SKM-1 treated with dmso at 0.1 percent for 144 hours (cell line): Measurements from ENCODE around the gene NRBP1.

Source experiments
- DNase-seq: peaks from one replicate; lab custom pipeline; 2025; ENCODE audit not compliant: unreplicated experiment; lab: John Stamatoyannopoulos, UW

Gene NRBP1

GRCh38 chr2:27428213-27428977 is at the start of gene NRBP1:
Gene NRBP1 (plus strand): TSS chr2:27428631. CDS start chr2:27433274, 4,643 bp downstream.
- peak; percentile 78 for DNase-seq

GRCh38 chr2:27378809-27379290 is 49.6 kb upstream of the NRBP1 start:
- DNase-seq = no peak

GRCh38 chr2:27379383-27379835 is 49.0 kb upstream of the NRBP1 start:
- DNase-seq = no peak

- no peak for DNase-seq
These were observed 48.4 kb upstream of the NRBP1 start for GRCh38 chr2:27379836-27380625.

GRCh38 chr2:27380626-27381545 is 47.5 kb upstream of the NRBP1 start, which contains the start of gene ZNF513:
Gene ZNF513 (minus strand): TSS chr2:27380734. CDS start chr2:27380526, 208 bp downstream.
- DNase-seq = no peak

- DNase-seq = no peak
These were observed 46.8 kb upstream of the NRBP1 start for GRCh38 chr2:27381577-27382181.

- DNase-seq = no peak
These were observed 37.4 kb upstream of the NRBP1 start for GRCh38 chr2:27390822-27391679.

GRCh38 chr2:27393225-27393624 is 35.2 kb upstream of the NRBP1 start:
- no peak for DNase-seq

- DNase-seq = no peak
These were observed 29.5 kb upstream of the NRBP1 start for GRCh38 chr2:27398962-27399361.

GRCh38 chr2:27400348-27401135 is 27.9 kb upstream of the NRBP1 start:
- DNase-seq = no peak

- DNase-seq = no peak
These were observed 20.5 kb upstream of the NRBP1 start for GRCh38 chr2:27407798-27408491.

- DNase-seq = no peak
These were observed 19.7 kb upstream of the NRBP1 start for GRCh38 chr2:27408601-27409320.

- peak; percentile 91 for DNase-seq
These were observed 18.9 kb upstream of the NRBP1 start, which contains the start of gene PPM1G for GRCh38 chr2:27409321-27410073. Gene PPM1G (minus strand): TSS chr2:27409591. CDS start chr2:27409422, 169 bp downstream.

GRCh38 chr2:27412419-27413152 is 15.8 kb upstream of the NRBP1 start:
- DNase-seq = no peak

- DNase-seq = no peak
These were observed 12.3 kb upstream of the NRBP1 start for GRCh38 chr2:27416151-27416550.

GRCh38 chr2:27420996-27421395 is 7.4 kb upstream of the NRBP1 start:
- DNase-seq = no peak
